Muscle of back (tissue), 11 donors: ENCODE measurements around the gene PDCD4. TPM values are rescaled to one million over a fixed set of nuclear protein-coding genes. Genes with fewer than 3 reads are reported as not detected.
"Not testable (repeated sequence)": the region's sequence is repeated elsewhere in the genome, so short reads cannot be mapped to it uniquely, and the experiment has no call there.

ENCODE experiments used
- DNase-seq, 3 donors: peaks; one replicate each; pipeline versions ENCODE4 v3.0.0 to v3.0.0-alpha.2; 2013
- polyA plus RNA-seq, 10 donors: library from polyadenylated mRNA; unstranded; fragments of 120-200 nt; gene quantifications; one replicate each; pipeline ENCODE4 v1.2.1, GENCODE V29; 2013; ENCODE audit not compliant: insufficient read length in 10 of 10

The PDCD4 gene
- polyA plus RNA-seq, 10 donors: 118 to 216 (median 146) TPM

DNA sequence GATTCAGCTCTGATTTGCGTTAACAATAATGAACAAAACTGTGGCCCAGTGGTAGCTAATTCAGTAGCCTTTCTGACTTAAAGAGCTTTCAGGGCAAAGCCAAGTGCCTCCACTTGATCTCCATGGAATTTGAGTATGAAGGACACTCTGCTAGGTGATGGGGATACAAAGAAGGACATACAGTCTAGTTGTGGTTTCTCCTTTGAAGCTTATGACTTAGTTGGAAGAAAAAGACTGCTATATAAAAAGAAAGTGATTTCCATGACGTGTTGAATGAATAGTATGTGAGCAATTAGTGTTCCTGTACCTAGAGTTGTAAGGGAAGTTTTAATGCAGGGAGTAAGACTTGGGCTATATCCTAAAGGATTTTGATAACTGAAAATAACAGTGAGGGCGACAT lies 8.3 kb downstream of the PDCD4 start:
- DNase-seq: no peak

DNA sequence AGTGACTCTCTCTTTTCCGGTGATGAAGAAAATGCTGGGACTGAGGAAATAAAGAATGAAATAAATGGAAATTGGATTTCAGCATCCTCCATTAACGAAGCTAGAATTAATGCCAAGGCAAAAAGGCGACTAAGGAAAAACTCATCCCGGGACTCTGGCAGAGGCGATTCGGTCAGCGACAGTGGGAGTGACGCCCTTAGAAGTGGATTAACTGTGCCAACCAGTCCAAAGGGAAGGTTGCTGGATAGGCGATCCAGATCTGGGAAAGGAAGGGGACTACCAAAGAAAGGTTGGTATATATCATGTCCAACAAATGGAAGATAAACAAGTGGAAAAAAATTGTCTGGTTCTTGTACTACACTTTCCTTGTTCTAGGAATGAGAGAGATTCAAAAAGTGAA lies 9.5 kb downstream of the PDCD4 start:
- no peak for DNase-seq

DNA sequence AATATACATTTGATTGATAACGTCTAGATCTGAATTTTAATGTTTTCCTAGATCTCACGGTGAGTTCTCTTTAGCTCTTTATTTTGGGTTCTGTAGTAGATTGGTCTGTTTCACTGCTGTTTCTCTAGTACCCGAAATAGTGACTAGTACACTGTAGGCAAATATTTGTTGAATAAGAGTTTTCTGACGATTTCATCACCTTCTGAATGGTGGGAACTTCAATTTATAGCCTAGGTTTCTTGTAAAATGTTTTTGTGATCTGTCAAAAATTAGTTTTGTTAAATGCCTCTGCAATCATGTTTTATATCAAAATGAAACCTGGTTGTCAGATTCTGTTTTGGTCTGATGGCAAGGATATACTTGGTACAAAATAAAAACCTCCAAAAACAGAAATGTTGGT lies 10.2 kb downstream of the PDCD4 start:
- no peak for DNase-seq

DNA sequence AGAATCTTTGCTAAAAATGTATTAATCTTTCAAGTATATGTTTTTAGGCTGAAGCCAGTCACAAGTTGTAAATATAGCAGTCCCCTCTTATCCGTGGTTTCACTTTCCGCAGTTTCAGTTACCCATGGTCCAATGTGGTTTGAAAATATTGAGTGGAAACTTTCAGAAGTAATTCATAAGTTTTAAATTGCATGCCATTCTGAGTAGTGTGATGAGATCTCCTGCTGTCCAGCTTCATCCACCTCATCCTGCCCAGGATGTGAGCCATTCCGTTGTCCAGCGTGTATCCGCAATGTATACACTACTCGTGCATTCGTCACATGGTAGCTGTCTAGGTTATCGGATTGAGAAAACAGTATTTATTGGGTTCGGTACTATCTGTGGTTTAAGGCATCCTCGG lies 12.2 kb downstream of the PDCD4 start:
- no peak for DNase-seq

DNA sequence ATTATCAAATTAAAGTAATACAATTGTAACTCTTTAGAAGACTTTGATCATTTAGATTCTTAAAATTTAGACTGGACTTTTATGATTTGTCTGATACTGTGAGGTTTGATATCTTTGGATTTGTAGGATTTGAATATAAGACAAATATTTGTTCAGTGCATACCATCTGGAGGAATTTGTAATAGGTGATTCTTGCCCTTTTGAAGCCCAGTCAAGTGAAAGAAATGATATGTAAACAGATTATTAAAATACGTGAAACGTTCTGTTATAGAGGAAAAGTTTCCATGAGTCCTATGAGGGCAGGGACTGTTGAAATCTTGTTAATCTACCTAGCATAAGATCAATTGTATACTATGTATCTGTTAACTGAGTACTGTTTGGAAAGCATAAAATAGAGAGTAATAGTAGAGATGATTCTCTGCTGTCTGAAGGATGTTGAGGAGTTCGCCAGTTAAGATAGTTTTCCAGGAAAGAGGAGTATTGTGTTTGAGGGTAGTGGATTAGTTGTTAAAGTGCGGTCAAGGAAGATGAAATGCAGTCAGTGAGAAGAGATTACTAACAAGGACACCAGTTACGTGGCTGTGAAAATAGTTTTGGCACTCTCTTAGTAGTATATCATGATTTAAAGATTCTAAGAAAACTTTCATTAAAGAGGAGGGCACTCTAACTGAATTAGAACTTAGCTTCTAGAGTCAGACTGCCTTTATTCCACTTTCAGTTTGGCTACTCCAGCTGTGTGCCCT lies 14.4 kb downstream of the PDCD4 start:
- DNase-seq: no peak

DNA sequence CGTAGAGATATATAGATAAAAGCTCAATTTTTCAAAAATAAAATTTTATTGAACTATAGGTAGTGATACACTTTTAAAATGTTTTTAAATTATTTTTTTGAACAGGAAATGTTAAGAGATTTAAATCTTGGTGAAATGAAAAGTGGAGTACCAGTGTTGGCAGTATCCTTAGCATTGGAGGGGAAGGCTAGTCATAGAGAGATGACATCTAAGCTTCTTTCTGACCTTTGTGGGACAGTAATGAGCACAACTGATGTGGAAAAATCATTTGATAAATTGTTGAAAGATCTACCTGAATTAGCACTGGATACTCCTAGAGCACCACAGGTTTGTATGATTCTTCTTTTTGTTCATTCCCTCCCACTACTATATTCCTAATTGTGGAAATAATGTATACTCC lies 15.8 kb downstream of the PDCD4 start:
- no peak for DNase-seq

DNA sequence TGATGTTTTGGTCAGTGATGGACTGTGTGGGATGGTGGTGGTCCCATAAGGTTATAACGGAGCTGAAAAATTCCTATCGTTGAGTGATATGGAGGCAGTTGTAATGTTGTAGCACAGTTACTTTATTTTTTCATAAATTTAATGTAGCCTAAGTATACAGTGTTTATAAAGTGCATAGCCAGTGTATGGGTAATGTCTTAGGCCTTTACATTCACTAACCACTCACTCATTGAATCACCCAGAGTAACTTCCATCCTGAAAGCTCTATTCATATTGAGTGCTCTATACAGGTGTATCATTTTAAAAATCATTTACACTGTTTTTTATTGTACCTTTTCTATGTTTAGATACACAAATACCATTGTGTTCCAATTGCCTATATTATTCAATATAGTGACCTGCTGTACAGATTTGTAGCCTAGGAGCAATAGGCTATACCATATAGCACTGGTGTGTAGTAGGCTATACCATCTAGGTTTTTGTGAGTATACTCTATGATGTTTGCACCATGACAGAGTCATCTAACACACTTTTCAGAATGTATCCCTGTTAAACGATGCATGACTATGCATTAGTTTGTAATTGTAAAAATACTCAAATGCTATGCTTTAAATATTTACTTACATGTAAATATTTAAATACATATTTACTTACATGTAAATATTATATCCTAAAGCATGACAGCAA lies 21.0 kb downstream of the PDCD4 start:
- DNase-seq: no peak

DNA sequence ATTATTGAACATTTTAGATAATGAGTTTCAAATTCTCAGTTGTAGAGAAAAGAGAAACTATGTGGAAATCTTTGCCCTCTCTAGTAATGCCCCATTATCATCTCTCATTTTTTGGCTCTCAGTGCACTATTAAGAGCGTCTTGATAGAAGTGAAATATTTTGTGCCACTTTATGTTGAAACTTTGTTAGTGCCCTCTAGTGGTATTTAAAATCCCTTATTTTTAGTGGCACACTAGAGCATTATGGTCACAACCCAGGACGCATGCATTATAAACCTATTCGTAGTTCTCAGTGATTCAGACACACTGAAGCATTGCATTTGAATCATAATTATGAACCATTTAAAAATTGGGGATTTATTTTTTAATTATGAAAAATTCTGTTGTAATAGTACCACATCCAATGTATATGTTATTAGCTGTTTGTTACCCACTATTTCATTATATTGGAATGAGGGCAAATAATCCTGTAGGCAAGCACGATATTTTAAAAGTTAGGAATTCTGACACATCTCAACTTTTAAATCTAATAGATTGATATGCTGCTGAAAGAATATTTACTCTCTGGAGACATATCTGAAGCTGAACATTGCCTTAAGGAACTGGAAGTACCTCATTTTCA lies 21.9 kb downstream of the PDCD4 start:
- DNase-seq: peak in 2 of 3 donors; percentile 27 to 53

DNA sequence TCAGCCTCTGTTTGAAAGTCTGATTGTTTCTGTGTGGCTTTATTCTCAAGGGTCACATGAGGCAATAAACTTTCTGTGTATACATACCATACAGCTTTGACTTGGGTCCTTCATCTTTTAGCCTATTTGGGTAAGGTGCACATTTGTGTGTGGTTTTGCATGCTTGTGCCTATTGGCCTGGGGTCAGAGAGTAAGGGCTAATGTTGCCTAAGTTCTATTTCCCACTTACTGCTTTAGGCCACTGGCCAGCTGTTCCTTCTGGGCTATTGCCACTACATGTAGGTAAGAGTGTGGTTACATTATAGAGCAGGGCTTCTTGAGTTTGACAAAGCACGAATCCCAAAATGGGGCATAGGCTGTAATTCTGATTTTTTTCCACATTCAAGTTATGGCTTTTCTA lies 25.5 kb downstream of the PDCD4 start:
- no peak for DNase-seq

DNA sequence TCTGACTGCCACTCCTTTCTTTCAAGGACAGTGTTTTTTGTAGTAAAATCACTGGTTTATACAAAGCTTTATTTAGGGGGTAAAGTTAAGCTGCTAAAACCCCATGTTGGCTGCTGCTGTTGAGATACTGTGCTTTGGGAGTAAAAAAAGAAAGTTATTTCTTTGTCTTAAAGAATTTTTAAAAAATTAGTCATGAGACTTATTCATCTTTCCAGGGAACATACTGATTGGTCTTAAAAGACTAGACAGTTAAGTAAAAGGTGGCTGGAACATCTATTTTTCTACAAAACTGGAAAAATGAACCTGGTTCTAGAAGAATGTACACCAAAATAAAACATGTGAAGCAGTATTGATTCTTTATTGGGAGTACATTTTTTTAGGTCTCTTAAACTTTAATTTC lies 26.7 kb downstream of the PDCD4 start:
- DNase-seq: no peak

DNA sequence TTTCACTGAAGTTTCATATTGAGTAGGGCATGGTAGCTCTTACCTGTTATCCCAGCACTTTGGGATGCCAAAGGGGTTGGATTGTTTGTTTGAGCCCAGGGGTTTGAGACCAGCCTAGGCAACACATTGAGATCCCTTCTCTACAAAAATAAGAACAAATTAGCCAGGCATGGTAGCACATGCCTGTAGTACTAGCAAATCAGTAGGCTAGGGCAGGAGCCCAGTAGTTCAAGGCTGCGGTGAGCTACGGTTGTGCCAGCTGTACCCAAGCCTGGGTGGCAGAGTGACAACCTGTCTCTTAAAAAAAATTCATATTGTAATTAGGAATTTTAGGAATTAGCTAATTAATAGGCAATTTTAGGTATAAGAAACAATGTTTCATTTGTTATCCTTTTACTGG lies 29.3 kb downstream of the PDCD4 start:
- DNase-seq: no peak

DNA sequence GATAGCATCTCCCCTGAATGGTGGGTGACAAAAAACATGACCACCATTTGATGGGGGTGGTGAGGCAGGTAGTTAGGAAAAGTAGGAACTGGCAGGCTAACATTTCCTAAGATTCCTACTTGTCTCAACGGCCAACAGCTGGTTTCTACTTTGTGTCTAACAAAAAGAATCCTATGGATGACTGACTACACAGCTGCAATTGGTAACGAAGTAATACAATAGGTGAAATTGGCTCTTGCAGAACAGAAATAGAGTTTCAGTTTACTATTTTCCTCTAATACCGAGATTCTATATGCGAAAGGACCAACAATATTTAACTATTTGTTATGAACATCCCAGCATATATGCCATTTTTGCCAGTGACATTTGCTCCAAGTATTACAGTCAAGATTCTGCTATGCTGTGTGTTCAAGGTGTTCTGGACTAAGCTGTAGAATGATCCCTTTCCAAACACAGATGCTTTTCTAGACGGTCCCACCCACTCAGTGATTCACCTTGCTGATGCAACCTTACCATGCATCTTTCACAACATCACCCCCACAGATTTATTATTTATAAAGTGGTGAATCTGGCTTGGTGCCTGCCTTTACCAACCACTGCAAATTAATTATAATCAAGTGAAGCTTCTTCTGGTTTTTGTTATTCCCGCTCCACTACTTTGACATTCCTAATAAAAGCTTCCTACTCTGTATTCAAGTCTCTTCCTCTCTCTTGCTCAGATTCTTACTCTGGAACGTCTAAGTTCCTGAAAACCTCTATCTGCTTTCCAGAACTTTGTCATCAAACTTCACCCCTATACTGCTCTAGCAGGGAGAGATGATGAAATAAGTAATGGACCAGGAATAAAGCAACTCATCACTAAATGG lies 30.5 kb downstream of the PDCD4 start:
- DNase-seq: peak in 1 of 3 donors; percentile 34

DNA sequence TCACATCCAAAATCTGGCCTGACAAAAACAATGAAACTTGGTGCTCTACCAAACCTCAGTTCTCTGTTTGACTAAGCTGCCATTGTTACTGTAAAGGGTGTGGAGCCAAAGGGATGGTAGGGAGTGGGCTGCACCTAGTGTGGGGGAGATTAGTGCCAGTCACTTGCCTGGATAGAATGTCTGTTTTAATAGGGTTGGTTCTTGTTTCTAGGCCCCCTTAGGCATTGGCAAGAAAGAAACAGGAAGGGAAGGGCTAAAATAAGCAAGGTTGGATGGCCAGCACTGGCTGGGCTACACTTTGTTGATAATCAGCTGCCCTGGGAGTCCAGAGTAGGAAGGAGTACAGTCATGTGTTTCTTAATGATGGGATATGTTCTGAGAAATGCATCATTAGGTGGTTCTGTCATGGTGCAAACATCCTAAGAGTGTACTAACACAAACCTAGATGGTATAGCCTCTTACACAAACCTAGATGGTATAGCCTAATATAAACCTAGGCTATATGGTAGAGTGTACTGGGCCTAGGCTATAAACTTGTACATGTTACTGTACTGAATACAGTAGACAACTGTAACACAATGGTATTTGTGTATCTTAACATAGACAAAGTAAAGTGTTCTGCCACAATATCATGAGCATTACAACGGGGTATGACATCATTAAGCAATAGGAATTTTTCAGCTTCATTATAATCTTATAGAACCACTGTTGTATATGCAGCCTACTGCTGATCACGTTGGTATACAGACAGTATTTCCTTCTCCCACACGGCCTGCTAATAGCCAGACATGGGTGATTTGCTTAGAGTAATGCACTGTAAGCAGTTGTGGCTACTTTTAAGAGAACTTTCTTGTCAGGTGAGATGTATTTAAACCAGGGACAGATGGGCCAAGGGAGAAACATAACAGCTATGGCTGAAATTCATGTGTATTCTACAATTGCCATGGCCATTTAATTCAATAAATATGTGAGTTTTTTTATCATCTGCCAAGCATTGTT lies 31.9 kb downstream of the PDCD4 start:
- DNase-seq: no peak

DNA sequence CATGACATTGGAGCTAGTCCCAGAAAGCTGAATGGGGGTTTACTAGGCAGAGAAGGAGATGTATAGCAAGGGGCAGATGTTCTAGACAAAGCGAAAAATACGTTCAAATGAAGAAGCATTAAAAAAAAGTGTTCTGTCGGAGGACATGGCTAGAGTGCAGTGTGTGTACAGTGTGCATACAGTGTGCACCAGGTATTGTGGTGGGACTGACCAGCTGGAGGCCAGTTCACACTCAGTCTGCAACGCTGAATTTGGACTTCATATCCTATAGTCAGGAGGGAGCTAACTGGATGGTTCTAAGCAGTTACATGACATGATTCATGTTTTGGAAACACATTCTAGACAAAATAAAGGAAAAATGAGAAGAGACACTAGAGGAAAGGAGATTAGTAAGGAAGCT lies 38.4 kb downstream of the PDCD4 start:
- no peak for DNase-seq

DNA sequence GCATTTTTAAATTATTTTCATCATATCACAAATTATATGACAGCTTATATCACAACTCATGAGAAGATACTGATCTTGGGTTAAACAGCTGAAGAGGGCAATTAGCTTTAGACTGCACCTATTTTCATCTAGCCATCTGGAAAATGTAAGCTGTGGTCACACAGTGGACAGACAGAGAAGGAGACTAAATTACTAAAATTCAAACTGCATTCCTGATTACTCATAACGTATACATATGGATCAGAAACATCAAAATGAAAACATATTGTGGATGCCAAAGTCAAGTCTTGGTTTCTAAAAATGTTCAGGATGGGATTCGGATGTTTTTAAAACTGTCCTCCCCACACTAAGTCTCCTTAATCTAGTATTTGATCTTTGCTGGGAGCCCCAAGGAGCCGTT lies 40.6 kb downstream of the PDCD4 start:
- DNase-seq: peak in 1 of 3 donors; percentile 44

DNA sequence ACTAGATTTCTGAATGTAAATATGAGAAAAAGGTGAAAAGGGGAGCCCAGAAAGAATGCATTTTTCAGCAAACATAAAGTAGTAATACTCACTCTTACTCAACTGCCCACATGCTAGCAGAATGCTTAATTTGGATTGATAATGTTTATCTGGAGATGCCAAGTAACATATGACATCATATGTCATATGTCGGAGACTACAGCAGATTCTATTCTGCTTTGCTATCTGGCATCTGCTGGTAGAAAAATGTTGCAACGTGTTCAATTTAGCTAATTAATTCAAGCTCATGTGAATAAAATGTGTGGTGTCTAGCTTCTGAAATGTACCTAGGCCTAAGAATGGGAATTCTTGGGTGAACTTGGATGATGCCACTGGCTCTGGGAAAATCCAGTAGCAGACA lies 42.7 kb downstream of the PDCD4 start:
- DNase-seq: no peak

DNA sequence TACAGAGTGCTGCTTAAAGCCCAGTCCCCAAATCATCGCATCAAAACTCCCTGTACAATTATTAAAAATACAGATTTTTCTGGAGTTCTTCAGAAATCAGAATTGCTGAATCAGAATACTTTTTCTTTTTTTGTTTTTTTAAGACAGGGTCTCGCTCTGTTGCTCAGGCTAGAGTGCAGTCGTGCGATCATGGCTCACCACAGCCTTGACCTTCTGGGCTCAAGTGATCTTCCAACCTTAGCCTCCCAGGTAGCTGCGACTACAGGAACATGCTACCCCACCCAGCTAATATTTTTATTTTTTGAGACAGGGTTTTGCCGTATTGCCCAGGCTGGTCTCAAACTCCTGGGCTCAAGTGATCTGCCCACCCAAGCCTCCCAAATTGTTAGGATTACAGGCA lies 43.3 kb downstream of the PDCD4 start:
- DNase-seq: no peak

DNA sequence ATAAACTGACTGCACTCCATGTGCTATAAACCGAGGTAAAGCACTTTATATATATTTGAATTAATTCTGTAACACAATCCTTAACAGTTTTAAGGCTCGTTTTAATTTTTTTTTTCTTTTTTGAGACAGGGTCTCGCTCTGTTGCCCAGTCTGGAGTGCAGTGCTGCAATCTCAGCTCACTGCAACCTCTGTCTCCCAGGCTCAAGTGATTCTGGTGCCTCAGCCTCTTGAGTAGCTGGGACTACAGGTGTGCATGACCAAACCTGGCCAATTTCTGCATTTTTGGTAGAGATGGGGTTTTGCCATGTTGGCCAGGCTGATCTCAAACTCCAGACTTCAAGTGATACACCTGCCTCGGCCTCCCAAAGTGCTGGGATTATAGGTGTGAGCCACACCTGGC lies 43.9 kb downstream of the PDCD4 start:
- not testable (repeated sequence) for DNase-seq

DNA sequence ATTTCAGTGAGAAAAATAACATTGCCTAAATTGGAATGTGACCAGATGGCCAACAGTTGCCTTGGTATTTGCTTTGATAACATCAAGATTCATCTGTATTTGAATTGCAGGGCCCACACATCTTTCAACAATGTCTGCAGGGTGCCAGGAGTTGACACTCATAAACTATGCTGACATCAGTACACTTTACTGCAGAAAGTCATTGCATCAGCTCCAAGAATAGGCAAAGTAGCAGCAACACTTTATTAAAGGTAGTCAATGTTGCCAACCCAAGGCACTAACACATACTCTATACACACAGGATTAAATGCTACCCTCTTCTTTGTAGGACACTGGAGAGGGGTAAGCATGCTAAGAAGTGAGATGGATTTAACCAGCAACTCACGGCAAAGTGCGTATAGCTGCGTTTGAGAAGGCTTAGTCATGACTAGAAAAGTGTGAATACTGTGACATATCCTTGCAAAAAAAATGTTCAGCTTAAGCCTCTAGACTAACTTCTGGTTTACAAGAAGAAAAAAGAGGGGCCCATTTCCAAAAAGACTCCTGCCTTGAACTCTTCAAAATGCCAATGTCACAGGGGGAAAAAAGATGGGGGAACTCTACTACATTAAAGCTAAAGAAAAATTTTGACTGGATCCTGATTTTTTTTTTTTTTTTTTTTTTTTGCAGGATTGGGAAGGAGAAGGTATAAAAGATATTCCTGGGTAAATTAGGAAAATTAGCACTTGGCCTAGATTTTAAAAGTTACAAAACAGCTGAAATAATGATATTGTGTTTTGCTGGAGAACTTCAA lies 45.0 kb downstream of the PDCD4 start:
- peak in 1 of 3 donors; percentile 61 for DNase-seq

DNA sequence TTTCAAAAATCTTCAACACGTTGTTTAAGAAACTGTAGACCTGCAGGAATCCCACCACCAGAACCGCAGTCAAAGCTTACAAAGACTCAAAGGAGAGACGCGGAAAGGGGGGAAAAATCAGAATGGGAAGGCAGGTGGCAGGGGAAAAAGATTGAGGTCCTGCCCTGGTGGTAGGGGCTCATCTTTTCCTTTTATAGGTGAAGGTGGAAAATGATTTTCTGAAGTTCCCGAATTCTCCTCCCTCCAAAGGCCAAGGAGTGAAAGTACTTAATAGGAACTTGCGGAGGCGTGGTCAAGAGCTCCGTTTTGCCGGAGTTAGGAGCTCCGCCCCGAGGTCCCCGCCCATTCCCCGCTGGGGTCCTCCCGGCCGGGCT lies 46.5 kb downstream of the PDCD4 start:
- peak in 2 of 3 donors; percentile 94 to 95 for DNase-seq
